Osteoblast (primary cell): ENCODE measurements around the gene MAB21L4. TPM values are rescaled to one million over a fixed set of nuclear protein-coding genes. Genes with fewer than 3 reads are reported as not detected.
A peak's percentile ranks its signal among the peaks of the same experiment; 100 is the strongest.

ENCODE experiments used
- DNase-seq: peaks from one replicate; pipeline ENCODE4 v3.0.0; 2011; ENCODE audit warnings: low spot score, mixed read lengths; ENCODE audit not compliant: insufficient read length; ENCODE audit errors: missing footprints
- H2AFZ ChIP-seq: 2 replicates; pipeline ENCODE4 v1.6.0; 2011; ENCODE audit warnings: mild to moderate bottlenecking, low read length
- H3K27ac ChIP-seq: 2 replicates; pipeline ENCODE4 v1.5.1; 2011; ENCODE audit warnings: mild to moderate bottlenecking, low read depth, low read length, moderate library complexity
- H3K27me3 ChIP-seq: 2 replicates; pipeline ENCODE4 v1.6.0; 2012; ENCODE audit warnings: mild to moderate bottlenecking, control low read depth, inconsistent platforms, low read length, moderate library complexity; ENCODE audit not compliant: insufficient read depth
- H3K36me3 ChIP-seq: 2 replicates; pipeline ENCODE4 v1.5.1; 2011; ENCODE audit warnings: mild to moderate bottlenecking, low read length, control low read depth, moderate library complexity; ENCODE audit not compliant: insufficient read depth
- H3K4me1 ChIP-seq: 2 replicates; pipeline ENCODE4 v1.5.1; 2011; ENCODE audit warnings: mild to moderate bottlenecking, low read length, control low read depth, moderate library complexity; ENCODE audit not compliant: insufficient read depth
- H3K4me2 ChIP-seq: 2 replicates; pipeline ENCODE4 v1.6.0; 2011; ENCODE audit warnings: mild to moderate bottlenecking, low read length; ENCODE audit not compliant: insufficient read depth
- H3K4me3 ChIP-seq: fragments of 200-600 bp; sonication (generic); 3 replicates; pipeline ENCODE4 v1.5.1; 2012; ENCODE audit warnings: mild to moderate bottlenecking, low read length, inconsistent platforms; ENCODE audit not compliant: insufficient read depth
- H3K79me2 ChIP-seq: 2 replicates; pipeline ENCODE4 v1.6.0; 2012; ENCODE audit warnings: mild to moderate bottlenecking, low read length, control low read depth, inconsistent platforms; ENCODE audit not compliant: insufficient read depth
- H3K9me3 ChIP-seq: 2 replicates; pipeline ENCODE4 v1.5.1; 2011; ENCODE audit warnings: low read depth, low read length, control low read depth
- H4K20me1 ChIP-seq: 2 replicates; pipeline ENCODE4 v1.6.0; 2012; ENCODE audit warnings: mild to moderate bottlenecking, low read length, control low read depth; ENCODE audit not compliant: insufficient read depth
- CTCF ChIP-seq: IDR thresholded peaks from 2 replicates; pipeline ENCODE4 v1.5.1; 2011; ENCODE audit warnings: mild to moderate bottlenecking, low read depth, low read length, moderate library complexity; ENCODE audit errors: extremely low read depth
- total RNA-seq: library from RNA; depleted of rRNA; stranded (reverse); fragments of >200 nt; gene quantifications from 2 replicates; pipeline ENCODE4 v1.2.3, GENCODE V29; 2012

MAB21L4 gene
- total RNA-seq, 1 donor, result not detected

GRCh38 chr2:240855670-240856069 lies 40.3 kb downstream of the MAB21L4 start:
- no peaks in the 10 kb centered on the region for H3K36me3 ChIP-seq
- no peak overlapping the region for H3K4me3 ChIP-seq
- no peaks in the 10 kb centered on the region for H3K9me3 ChIP-seq
- H3K27me3 ChIP-seq, result peaks cover 5% of the 10 kb centered on the region
- DNase-seq, result no peak
- no peaks in the 10 kb centered on the region for H3K4me1 ChIP-seq
- no peaks in the 10 kb centered on the region for H3K79me2 ChIP-seq
- H4K20me1 ChIP-seq, result peaks cover 2% of the 10 kb centered on the region
- no peak for TF ChIP-seq CTCF
- H3K4me2 ChIP-seq, result no peak overlapping the region
- H2AFZ ChIP-seq, result no peak overlapping the region
- H3K27ac ChIP-seq, result no peak overlapping the region

- no peak overlapping the region for H3K27ac ChIP-seq
- H3K27me3 ChIP-seq, result peaks cover 3% of the 10 kb centered on the region
- no peaks in the 10 kb centered on the region for H3K4me1 ChIP-seq
- no peaks in the 10 kb centered on the region for H3K79me2 ChIP-seq
- peaks cover 2% of the 10 kb centered on the region for H4K20me1 ChIP-seq
- no peak overlapping the region for H3K4me3 ChIP-seq
- H3K36me3 ChIP-seq, result no peaks in the 10 kb centered on the region
- peak; percentile 71 for DNase-seq
- H2AFZ ChIP-seq, result no peak overlapping the region
- no peaks in the 10 kb centered on the region for H3K9me3 ChIP-seq
- no peak for TF ChIP-seq CTCF
- H3K4me2 ChIP-seq, result no peak overlapping the region
Observed at GRCh38 chr2:240852671-240853314, 43.2 kb downstream of the MAB21L4 start.

- Histone ChIP-seq H3K27ac (no peak overlapping the region), H3K27me3 (peaks cover 3% of the 10 kb centered on the region), H2AFZ (no peak overlapping the region), H3K36me3 (no peaks in the 10 kb centered on the region), H4K20me1 (peaks cover 2% of the 10 kb centered on the region), H3K4me2 (no peak overlapping the region), H3K79me2 (no peaks in the 10 kb centered on the region), H3K4me3 (no peak overlapping the region), H3K9me3 (no peaks in the 10 kb centered on the region), H3K4me1 (no peaks in the 10 kb centered on the region)
- peak; percentile 91 for TF ChIP-seq CTCF
- peak; percentile 99 for DNase-seq
Observed at GRCh38 chr2:240851078-240851991, 44.6 kb downstream of the MAB21L4 start.

- Histone ChIP-seq H3K27me3 (peaks cover 3% of the 10 kb centered on the region), H3K4me2 (no peak overlapping the region), H2AFZ (no peak overlapping the region), H4K20me1 (peaks cover 2% of the 10 kb centered on the region), H3K4me3 (no peak overlapping the region), H3K79me2 (no peaks in the 10 kb centered on the region), H3K4me1 (no peaks in the 10 kb centered on the region), H3K27ac (no peak overlapping the region), H3K9me3 (no peaks in the 10 kb centered on the region), H3K36me3 (no peaks in the 10 kb centered on the region)
- TF ChIP-seq CTCF, result no peak
- DNase-seq, result peak; percentile 51
Observed at GRCh38 chr2:240850756-240851077, 45.2 kb downstream of the MAB21L4 start.
